Trophoblast cell (in vitro differentiated cells and primary cell): ENCODE data around the gene TENM4.

Source experiments
- DNase-seq, 2 donors: peaks; one replicate each; pipeline ENCODE4 v3.0.0-alpha.2; 2016
- H2AFZ ChIP-seq: 2 replicates; pipeline ENCODE4 v1.6.1; 2013; ENCODE audit warnings: low read length, moderate library complexity, mild to moderate bottlenecking; ENCODE audit not compliant: insufficient read depth, poor library complexity
- H2AK5ac ChIP-seq: 2 replicates; pipeline ENCODE4 v1.6.1; 2013; ENCODE audit warnings: mild to moderate bottlenecking, low read length
- H2BK120ac ChIP-seq: 2 replicates; pipeline ENCODE4 v1.6.1; 2013; ENCODE audit warnings: low read length, mild to moderate bottlenecking, moderate library complexity; ENCODE audit not compliant: insufficient read depth, poor library complexity
- H2BK12ac ChIP-seq: 2 replicates; pipeline ENCODE4 v1.6.1; 2013; ENCODE audit warnings: mild to moderate bottlenecking, low read length, moderate library complexity
- H2BK5ac ChIP-seq: 2 replicates; pipeline ENCODE4 v1.6.1; 2013; ENCODE audit warnings: low read length, low read depth, moderate library complexity, mild to moderate bottlenecking; ENCODE audit not compliant: poor library complexity
- H3K14ac ChIP-seq: 2 replicates; pipeline ENCODE4 v1.6.1; 2013; ENCODE audit warnings: mild to moderate bottlenecking, low read length
- H3K18ac ChIP-seq: 2 replicates; pipeline ENCODE4 v1.6.1; 2013; ENCODE audit warnings: mild to moderate bottlenecking, low read length
- H3K23ac ChIP-seq: 2 replicates; pipeline ENCODE4 v1.6.1; 2013; ENCODE audit warnings: low read length
- H3K27ac ChIP-seq: 2 replicates; pipeline ENCODE4 v1.5.1; 2013; ENCODE audit warnings: low read depth, mild to moderate bottlenecking, inconsistent platforms, low read length, moderate library complexity
- H3K27me3 ChIP-seq: 2 replicates; pipeline ENCODE4 v1.6.1; 2013; ENCODE audit warnings: inconsistent platforms, mild to moderate bottlenecking, low read length, moderate library complexity; ENCODE audit not compliant: insufficient read depth
- H3K36me3 ChIP-seq, 2 experiments: 1 replicate in 1 of 2; 2 replicates in 1 of 2; pipeline ENCODE4 v1.6.1; 2013; ENCODE audit warnings: low read length in 2 of 2, mild to moderate bottlenecking in 2 of 2, moderate library complexity in 1 of 2; ENCODE audit not compliant: insufficient read depth in 2 of 2, control insufficient read depth in 1 of 2
- H3K4ac ChIP-seq: 2 replicates; pipeline ENCODE4 v1.6.1; 2013; ENCODE audit warnings: low read depth, mild to moderate bottlenecking, low read length, moderate library complexity
- H3K4me1 ChIP-seq, 2 experiments: 1 replicate in 1 of 2; 2 replicates in 1 of 2; pipeline ENCODE4 v1.6.1; 2013; ENCODE audit warnings: low read length in 2 of 2, mild to moderate bottlenecking in 2 of 2, moderate library complexity in 1 of 2; ENCODE audit not compliant: insufficient read depth in 2 of 2, control insufficient read depth in 1 of 2
- H3K4me2 ChIP-seq: 2 replicates; pipeline ENCODE4 v1.6.1; 2013; ENCODE audit warnings: inconsistent platforms, mild to moderate bottlenecking, low read length, moderate library complexity
- H3K4me3 ChIP-seq: 2 replicates; pipeline ENCODE4 v1.5.1; 2013; ENCODE audit warnings: mild to moderate bottlenecking, low read depth, low read length, inconsistent platforms
- H3K79me1 ChIP-seq: one replicate; pipeline ENCODE4 v1.6.1; 2013; ENCODE audit warnings: low read length
- H3K79me2 ChIP-seq: 2 replicates; pipeline ENCODE4 v1.6.1; 2013; ENCODE audit warnings: low read length, mild to moderate bottlenecking; ENCODE audit not compliant: control insufficient read depth, insufficient read depth, poor library complexity
- H3K9ac ChIP-seq: 2 replicates; pipeline ENCODE4 v1.6.1; 2013; ENCODE audit warnings: mild to moderate bottlenecking, low read length
- H3K9me3 ChIP-seq: 2 replicates; pipeline ENCODE4 v1.6.1; 2013; ENCODE audit warnings: low read depth, mild to moderate bottlenecking, control low read depth, inconsistent platforms, low read length; ENCODE audit not compliant: insufficient read depth
- H4K12ac ChIP-seq: 2 replicates; pipeline ENCODE4 v1.6.1; 2013; ENCODE audit warnings: low read depth, mild to moderate bottlenecking, low read length, moderate library complexity
- H4K8ac ChIP-seq: 2 replicates; pipeline ENCODE4 v1.6.1; 2013; ENCODE audit warnings: low read depth, mild to moderate bottlenecking, low read length, moderate library complexity
- H4K91ac ChIP-seq: one replicate; pipeline ENCODE4 v1.6.1; 2013; ENCODE audit warnings: low read depth, mild to moderate bottlenecking, low read length, moderate library complexity
- WGBS: extraction: QIAGEN DNeasy Blood & Tissue Kit; methylation state at CpG from one replicate; pipeline ENCODE4 v1.1.7; 2013; ENCODE audit warnings: missing lambda C conversion rate; ENCODE audit not compliant: insufficient read length, insufficient coverage; ENCODE audit errors: extremely low coverage; 5-methylcytosine and 5-hydroxymethylcytosine counted together

TENM4 gene

DNA sequence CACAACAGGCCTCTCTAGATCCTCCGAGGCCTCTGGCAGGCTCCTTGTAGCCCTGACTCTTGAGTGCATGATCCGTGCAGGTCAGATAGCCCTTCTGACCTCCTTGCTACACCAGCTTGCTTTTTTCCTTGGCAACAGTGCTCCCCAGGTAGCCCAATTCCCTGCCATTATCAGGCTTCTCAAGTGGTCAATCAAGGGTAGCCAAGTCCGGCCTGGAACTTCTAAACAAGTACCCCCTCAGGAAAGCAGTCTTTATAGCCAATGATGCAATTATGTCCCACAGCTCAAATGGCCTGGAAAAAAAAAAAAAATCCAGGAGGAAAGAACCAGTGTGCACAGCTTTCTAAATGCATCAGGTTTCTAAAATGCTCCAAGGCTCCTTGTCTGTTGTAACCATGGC is 59.8 kb downstream of the TENM4 start:
- Histone ChIP-seq H4K12ac (no peak overlapping the region), H3K14ac (no peak overlapping the region), H3K9me3 (no peaks in the 10 kb centered on the region), H3K36me3 (no peaks in the 10 kb centered on the region), H3K4me2 (no peak overlapping the region), H2AFZ (no peak overlapping the region), H4K91ac (no peak overlapping the region), H3K9ac (no peak overlapping the region), H3K27ac (no peak overlapping the region), H3K27me3 (no peaks in the 10 kb centered on the region), H3K4ac (no peak overlapping the region), H3K79me1 (no peaks in the 10 kb centered on the region), H3K4me3 (no peak overlapping the region), H3K79me2 (no peaks in the 10 kb centered on the region), H2BK5ac (no peak overlapping the region), H4K8ac (no peak overlapping the region), H2AK5ac (no peak overlapping the region), H2BK120ac (no peak overlapping the region), H3K23ac (no peak overlapping the region), H2BK12ac (no peak overlapping the region), H3K18ac (no peak overlapping the region), H3K4me1 (peaks cover 2 to 5% of the 10 kb centered on the region in 2 experiments)
- no CpG with 5 or more reads among the region's 3 CpGs for WGBS
- no peak for DNase-seq

DNA sequence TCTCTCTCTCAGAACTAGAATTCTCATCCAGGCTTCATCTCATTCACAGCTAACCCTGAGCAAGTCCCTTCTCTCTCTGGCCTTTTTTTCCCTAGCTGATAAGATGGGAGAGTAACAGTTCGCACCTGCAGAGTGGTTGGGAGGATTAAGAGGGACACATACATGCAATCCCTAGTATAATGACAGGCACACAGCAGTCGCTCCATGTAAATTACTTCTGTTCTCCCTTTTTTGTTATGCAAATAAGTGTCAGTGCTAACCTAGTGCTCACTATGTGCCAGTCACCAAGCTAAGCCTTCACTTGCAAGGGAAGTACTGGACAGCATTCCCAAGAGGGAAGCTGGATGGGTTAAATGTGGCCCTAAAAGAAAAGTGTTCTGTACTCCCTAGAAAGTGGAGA is 63.4 kb downstream of the TENM4 start:
- H3K4ac ChIP-seq, result no peak overlapping the region
- H2AFZ ChIP-seq, result no peak overlapping the region
- no peak overlapping the region for H4K12ac ChIP-seq
- H3K9ac ChIP-seq, result no peak overlapping the region
- no peak overlapping the region for H3K18ac ChIP-seq
- DNase-seq, result no peak
- WGBS, result no CpG with 5 or more reads among the region's 2 CpGs
- no peak overlapping the region for H3K4me2 ChIP-seq
- H3K23ac ChIP-seq, result no peak overlapping the region
- H3K4me3 ChIP-seq, result no peak overlapping the region
- no peaks in the 10 kb centered on the region for H3K9me3 ChIP-seq
- H3K27ac ChIP-seq, result no peak overlapping the region
- no peaks in the 10 kb centered on the region for H3K36me3 ChIP-seq
- H2AK5ac ChIP-seq, result no peak overlapping the region
- no peak overlapping the region for H4K8ac ChIP-seq
- H3K79me2 ChIP-seq, result no peaks in the 10 kb centered on the region
- no peak overlapping the region for H3K14ac ChIP-seq
- no peaks in the 10 kb centered on the region for H3K79me1 ChIP-seq
- peaks cover 5 to 7% of the 10 kb centered on the region in 2 experiments for H3K4me1 ChIP-seq
- no peak overlapping the region for H2BK12ac ChIP-seq
- no peak overlapping the region for H4K91ac ChIP-seq
- no peak overlapping the region for H2BK120ac ChIP-seq
- no peak overlapping the region for H2BK5ac ChIP-seq
- no peaks in the 10 kb centered on the region for H3K27me3 ChIP-seq

GRCh38 chr11:79375818-79376550 is 64.8 kb downstream of the TENM4 start:
- Histone ChIP-seq H3K9me3 (no peaks in the 10 kb centered on the region), H3K4me3 (no peak overlapping the region), H3K23ac (no peak overlapping the region), H3K36me3 (no peaks in the 10 kb centered on the region), H3K14ac (no peak overlapping the region), H3K79me2 (no peaks in the 10 kb centered on the region), H3K4me2 (no peak overlapping the region), H4K91ac (no peak overlapping the region), H2BK12ac (no peak overlapping the region), H3K9ac (no peak overlapping the region), H3K4me1 (peaks cover 5 to 7% of the 10 kb centered on the region in 2 experiments), H3K27ac (no peak overlapping the region), H2AFZ (no peak overlapping the region), H2AK5ac (no peak overlapping the region), H3K18ac (no peak overlapping the region), H3K4ac (no peak overlapping the region), H4K8ac (no peak overlapping the region), H3K27me3 (no peaks in the 10 kb centered on the region), H2BK120ac (no peak overlapping the region), H2BK5ac (no peak overlapping the region), H3K79me1 (no peaks in the 10 kb centered on the region), H4K12ac (no peak overlapping the region)
- no peak for DNase-seq
- no CpG with 5 or more reads among the region's 3 CpGs for WGBS

- H3K4me3 ChIP-seq, result no peak overlapping the region
- no peaks in the 10 kb centered on the region for H3K36me3 ChIP-seq
- H3K4me1 ChIP-seq, result peaks cover 5 to 7% of the 10 kb centered on the region in 2 experiments
- WGBS, result no CpG with 5 or more reads among the region's 7 CpGs
- no peak overlapping the region for H2AK5ac ChIP-seq
- no peak overlapping the region for H3K14ac ChIP-seq
- H3K27ac ChIP-seq, result no peak overlapping the region
- DNase-seq, result no peak
- no peak overlapping the region for H3K4ac ChIP-seq
- H3K18ac ChIP-seq, result no peak overlapping the region
- H2BK5ac ChIP-seq, result no peak overlapping the region
- H3K79me2 ChIP-seq, result no peaks in the 10 kb centered on the region
- H2BK120ac ChIP-seq, result no peak overlapping the region
- H4K91ac ChIP-seq, result no peak overlapping the region
- no peak overlapping the region for H2AFZ ChIP-seq
- H2BK12ac ChIP-seq, result no peak overlapping the region
- H3K27me3 ChIP-seq, result no peaks in the 10 kb centered on the region
- H4K8ac ChIP-seq, result no peak overlapping the region
- H3K79me1 ChIP-seq, result no peaks in the 10 kb centered on the region
- no peak overlapping the region for H4K12ac ChIP-seq
- no peaks in the 10 kb centered on the region for H3K9me3 ChIP-seq
- H3K4me2 ChIP-seq, result no peak overlapping the region
- no peak overlapping the region for H3K9ac ChIP-seq
- no peak overlapping the region for H3K23ac ChIP-seq
Measured at GRCh38 chr11:79374727-79375126, 66.1 kb downstream of the TENM4 start.
